Adipose tissue (tissue), 3 donors: ENCODE results near the gene NUDT22. TPM values are rescaled to one million over a fixed set of nuclear protein-coding genes. Genes with fewer than 3 reads are reported as not detected.

Experiments used
- H3K27ac ChIP-seq: one replicate; pipeline ENCODE4 v1.5.1; 2013; ENCODE audit warnings: low read depth, low read length
- WGBS, 3 donors: extraction: QIAGEN DNeasy Blood & Tissue Kit; methylation state at CpG; one replicate each; pipeline ENCODE4 v1.1.7; 2013; 5-methylcytosine and 5-hydroxymethylcytosine counted together
- polyA plus RNA-seq, 3 donors: library from polyadenylated mRNA; stranded (reverse); fragments of 200-250 nt; gene quantifications; one replicate each; pipeline ENCODE4 v1.2.3, GENCODE V29; 2013
- donor health status: healthy with polysubstance abuse.
- donor health status: Bipolar disorder and iron deficiency.
- donor health status: healthy.

Gene NUDT22
- 10 to 100 TPM; 42.5 to 51.3 (median 49.4) TPM for polyA plus RNA-seq

DNA sequence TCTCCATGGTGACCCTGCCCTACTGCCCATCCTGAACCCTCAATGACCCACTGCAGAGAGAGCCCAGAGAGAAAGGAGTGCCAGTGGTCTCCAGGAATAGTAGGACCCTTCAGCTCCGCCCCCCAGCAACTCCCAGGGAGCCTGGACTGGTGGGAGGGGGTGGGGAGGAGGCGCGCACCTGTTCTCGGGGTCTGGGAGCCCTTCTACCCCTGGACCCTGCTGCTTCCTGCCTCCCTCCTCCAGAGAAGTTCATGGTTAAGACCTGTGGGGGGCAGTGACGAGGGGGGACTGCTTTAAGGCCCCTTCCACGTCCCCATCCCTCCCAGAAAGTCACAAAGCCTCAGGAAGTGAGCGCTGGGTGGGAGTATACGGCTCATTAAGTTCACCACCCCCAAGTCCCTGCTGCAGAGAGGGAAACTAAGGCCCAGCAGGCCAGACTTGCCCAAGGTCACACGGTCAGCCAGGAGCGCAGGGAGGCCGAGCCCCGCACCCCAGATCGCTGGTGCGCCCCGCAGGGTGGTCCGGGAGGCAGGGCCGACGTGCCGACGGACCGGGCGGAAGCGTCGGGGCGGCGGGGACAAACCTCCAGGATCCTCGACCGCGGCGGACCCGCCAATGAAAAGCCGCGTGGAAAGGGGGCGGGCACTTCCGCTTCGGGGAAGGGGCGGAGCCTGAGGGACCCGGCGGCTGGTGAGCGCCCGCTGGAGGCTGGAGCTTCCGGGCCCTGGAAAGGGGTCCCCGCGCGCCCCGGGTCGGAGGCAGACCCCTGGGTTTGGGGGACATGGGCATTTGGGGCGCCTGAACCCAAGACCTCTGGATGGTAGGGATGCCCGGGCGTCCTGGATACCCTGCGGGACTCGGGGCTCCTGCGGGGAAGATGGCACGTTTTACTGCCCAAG is at the start of gene NUDT22, which contains the start of gene TRPT1:
TSS of gene NUDT22 (plus strand) at position 667 of the 899 bp plus-strand sequence. CDS start 379 bp downstream, outside the sequence.
TSS of gene TRPT1 (minus strand) at position 579 of the 899 bp plus-strand sequence. CDS start at position 253, 326 bp downstream.
- peak within 1 kb of the TSS; percentile 48 for H3K27ac ChIP-seq
- WGBS, 3 donors = 1% methylated on average over 52 to 54 of the region's 54 CpGs

DNA sequence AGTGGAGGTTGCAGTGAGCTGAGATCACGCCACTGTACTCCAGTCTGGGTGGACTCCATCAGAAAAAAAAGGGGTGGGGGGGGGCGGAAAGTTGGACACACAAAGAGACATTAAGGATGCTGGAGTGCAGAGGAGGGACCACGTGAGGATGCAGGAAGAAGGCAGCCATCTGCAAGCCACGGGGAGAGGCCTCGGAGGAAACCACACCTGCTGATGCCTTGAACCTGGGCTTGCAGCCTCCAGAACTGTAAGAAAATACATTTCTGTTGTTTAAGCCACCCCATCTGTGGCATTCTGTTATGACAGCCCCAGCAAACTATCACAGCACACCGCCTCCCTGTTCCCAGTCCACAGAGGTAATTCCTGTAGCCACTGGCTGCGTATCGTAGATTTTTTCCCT is 49.3 kb upstream of the NUDT22 start:
- no peak overlapping the region for H3K27ac ChIP-seq
- whole genome bisulfite sequencing, 3 donors = 74 to 87% (median 76%) methylated on average over 8 of the region's 8 CpGs

- 87 to 93% (median 87%) methylated on average over 1 of the region's 1 CpG for WGBS, 3 donors
- no peak overlapping the region for H3K27ac ChIP-seq
Observed at GRCh38 chr11:64178203-64178602, 47.9 kb upstream of the NUDT22 start.

DNA sequence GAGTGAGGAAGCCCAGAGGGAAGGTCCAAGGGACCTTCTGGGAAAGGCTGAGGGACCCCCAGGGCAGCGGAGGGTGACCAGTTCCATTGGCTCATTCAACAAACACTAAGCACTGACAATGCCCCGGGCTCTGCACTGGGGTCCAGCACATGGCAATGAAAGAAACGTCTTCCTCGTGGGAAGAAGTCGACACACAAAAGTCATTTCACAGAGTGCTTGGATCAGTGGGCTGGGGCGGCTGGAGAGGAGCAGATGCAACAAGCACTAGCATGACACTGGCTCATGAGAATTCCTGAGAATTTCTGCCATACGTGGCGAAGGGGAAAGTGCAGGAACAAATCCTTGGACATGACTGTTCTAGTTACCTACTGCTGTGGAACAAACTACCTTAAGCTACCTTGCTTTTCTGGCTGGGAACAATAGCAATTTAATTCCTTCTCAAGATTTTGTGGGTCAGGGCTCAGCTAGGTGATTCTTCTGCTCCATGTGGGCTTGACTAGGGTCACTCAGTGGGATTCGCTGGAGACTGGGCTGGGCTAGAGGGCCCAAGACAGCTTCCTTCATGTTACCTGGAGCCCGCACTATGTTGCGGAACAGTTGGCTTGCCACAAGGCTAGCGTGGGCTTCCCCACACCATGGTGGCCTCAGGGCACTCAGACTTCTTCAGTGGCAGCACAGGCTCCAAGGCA is 47.0 kb upstream of the NUDT22 start:
- H3K27ac ChIP-seq = no peak overlapping the region
- WGBS, 3 donors = 93 to 96% (median 94%) methylated on average over 12 of the region's 12 CpGs

DNA sequence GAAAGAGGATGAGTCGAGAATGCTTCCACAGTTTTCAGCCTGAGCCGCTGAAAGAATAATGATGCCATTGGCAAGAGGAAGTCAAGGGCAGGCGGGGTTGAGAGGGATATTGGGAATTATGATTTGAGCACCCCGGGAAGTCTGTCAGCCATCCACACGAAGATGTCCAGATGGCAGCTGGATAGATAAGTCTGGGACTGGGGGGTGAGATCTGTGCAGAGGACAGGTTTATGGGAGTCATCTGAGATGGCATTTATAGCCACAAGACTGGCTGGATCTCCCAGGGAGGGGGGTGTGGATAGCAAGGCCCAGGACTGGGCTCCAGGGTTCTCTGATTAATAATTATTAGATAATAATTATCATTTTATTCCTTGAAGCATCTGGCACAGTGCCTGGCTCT is 45.2 kb upstream of the NUDT22 start:
- WGBS, 3 donors = 54 to 69% (median 63%) methylated on average over 5 of the region's 5 CpGs
- no peak overlapping the region for H3K27ac ChIP-seq

GRCh38 chr11:64181506-64182411 is 44.3 kb upstream of the NUDT22 start:
- H3K27ac ChIP-seq = no peak overlapping the region
- WGBS, 3 donors = 22 to 43% (median 40%) methylated on average over 15 to 17 of the region's 17 CpGs

GRCh38 chr11:64183890-64184289 is 42.2 kb upstream of the NUDT22 start:
- no peak overlapping the region for H3K27ac ChIP-seq
- WGBS, 3 donors = 64 to 86% (median 85%) methylated on average over 7 of the region's 7 CpGs

DNA sequence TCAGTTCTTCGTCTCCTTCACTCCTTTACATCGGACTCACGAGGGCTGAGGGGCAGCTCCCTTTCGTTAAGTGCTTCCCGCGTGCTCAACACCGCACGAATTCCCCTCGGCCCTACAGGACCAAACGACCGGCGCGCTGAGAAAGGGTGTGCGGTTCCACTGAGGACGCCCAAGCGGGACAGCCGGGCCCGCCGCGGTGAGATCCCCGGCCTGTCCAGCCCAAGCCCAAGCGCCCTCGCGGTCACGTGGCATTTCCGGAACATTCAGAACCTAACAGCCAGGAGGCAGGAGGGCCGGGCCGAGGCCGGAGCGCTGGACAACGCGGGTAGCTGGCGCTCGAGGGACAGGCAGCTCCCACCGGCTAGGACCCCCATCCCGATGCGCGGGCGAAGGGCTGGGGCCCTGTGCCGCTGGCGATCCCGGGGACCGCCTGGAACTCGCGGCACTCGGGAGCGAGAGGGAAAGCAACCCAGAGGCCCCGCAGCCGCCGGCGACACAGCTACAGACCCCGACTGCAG is 40.8 kb upstream of the NUDT22 start:
- 0 to 1% (median 0%) methylated on average over 52 of the region's 52 CpGs for WGBS, 3 donors

DNA sequence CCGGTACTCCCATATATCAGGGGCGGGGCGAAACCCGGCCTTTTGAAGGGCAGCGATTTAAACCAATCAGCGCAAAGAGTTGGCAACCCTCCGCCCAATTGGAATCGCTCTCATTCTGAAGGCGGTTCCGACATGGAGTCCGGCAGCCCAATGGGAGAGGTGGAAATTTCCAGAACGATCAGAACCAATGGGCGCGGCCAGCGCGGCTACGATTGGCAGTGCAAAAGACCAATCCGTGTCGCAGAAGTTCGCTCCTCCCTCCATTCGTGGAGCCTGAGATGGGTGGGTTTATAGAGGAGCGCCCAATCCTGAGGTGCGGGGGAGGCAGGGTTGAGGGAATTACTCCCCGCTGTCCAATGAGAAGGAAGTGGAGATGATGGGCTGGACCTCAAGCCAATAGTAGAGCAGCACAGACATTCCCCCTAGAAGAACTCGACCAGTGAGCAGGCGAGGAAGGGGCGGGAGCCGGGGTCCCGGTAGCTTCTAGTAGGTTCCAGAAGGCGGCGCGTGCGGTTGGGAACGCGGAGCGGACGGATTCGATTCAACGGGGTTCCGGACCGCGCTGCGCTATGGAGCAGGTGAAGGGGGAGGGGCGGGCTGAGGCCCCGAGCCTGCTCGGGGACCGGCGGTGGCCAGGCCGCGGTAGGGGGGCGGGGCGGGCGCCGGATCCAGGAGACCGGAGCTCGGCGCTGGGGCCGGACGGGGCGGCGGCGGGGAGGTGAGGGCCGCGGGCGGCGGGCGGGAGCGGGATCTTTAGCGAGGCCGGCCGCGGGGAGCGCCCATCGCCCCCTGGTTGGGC is 40.2 kb upstream of the NUDT22 start, which contains the start of gene STIP1:
TSS of gene STIP1 (plus strand) at position 479 of the 799 bp plus-strand sequence. CDS start at position 570, 91 bp downstream.
- 1% methylated on average over 57 to 74 of the region's 74 CpGs for WGBS, 3 donors
- peak within 1 kb of the TSS; percentile 17 for H3K27ac ChIP-seq

More for the DNA sequence above, 40.8 kb upstream of the NUDT22 start:
- H3K27ac ChIP-seq = peak overlapping the region; percentile 17

DNA sequence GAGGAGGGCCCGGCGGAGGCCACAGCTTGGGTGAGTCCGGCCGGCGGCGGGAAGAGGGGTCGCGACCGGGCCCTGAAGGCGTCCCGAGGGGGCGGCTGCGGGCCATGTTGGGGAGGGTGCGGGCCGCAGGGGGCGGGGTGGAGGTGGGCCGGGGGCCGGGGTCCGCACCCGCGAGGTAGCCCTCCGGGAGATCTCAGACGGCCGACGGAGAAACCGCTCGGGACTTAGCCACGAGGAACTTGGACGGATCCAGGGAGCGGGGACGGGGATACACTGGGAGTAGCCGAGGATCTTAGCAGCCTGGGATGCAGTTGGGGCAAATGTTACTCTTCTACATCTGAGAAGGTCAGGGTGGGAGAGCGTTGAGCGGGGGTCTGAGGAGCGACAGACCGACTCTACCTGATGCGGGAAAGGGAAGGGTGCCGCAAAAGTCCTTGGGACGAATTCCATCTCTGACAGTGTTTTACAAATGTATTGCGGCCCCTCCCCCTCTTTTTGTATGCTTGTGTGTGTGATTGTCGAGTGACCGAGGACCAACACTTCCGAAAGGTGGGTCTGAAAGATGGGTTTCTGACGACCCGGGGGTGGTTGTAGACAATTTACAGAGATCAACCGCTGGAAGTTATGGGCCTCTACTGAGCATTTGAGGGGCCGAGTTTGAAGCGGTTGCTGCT is 39.4 kb upstream of the NUDT22 start:
- 1 to 2% (median 2%) methylated on average over 32 to 48 of the region's 48 CpGs for WGBS, 3 donors
- no peak overlapping the region for H3K27ac ChIP-seq

DNA sequence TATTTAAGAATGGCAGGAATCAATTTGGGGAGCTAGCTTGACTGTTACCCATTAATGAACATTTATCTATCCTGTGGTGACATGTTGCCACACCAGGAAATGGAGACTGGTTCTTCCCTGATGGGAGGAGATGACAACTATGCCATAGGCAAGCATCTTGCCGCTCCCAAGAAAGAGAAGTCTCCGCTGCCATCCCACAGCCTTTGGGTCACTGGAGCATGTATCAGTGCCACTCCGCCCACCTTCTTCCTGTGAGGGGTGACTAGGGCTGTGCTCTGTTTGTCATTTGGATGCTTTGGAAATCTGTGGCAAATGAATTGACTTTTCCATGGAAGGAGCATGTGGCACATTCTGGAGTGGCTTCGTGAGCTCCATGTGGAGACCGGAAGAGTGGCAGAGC is 33.6 kb upstream of the NUDT22 start:
- H3K27ac ChIP-seq = no peak overlapping the region
- 81 to 91% (median 89%) methylated on average over 5 of the region's 5 CpGs for WGBS, 3 donors

DNA sequence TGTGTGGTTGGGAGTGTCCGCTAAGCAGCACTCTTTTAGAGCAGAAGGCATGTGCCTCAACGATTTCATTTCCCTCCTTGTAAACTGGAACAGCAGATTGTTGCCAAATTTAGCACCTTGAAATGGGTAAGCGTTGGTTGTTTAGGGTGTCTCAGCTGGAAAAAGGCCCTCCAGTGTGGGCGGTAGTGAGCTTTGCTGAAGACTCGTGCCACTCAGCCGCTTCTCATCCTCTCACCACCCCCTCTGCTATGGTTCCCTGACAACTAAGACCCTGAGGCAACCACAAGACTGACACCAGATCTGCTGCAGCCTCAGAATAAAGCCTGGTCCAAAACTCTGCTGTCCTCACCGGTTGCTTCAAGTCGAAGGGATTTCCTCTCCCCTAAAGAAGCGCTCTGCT is 29.4 kb upstream of the NUDT22 start:
- 80 to 87% (median 83%) methylated on average over 9 of the region's 9 CpGs for WGBS, 3 donors
- no peak overlapping the region for H3K27ac ChIP-seq

GRCh38 chr11:64198511-64198910 is 27.6 kb upstream of the NUDT22 start:
- WGBS, 3 donors = 93 to 100% (median 95%) methylated on average over 2 of the region's 2 CpGs
- no peak overlapping the region for H3K27ac ChIP-seq

DNA sequence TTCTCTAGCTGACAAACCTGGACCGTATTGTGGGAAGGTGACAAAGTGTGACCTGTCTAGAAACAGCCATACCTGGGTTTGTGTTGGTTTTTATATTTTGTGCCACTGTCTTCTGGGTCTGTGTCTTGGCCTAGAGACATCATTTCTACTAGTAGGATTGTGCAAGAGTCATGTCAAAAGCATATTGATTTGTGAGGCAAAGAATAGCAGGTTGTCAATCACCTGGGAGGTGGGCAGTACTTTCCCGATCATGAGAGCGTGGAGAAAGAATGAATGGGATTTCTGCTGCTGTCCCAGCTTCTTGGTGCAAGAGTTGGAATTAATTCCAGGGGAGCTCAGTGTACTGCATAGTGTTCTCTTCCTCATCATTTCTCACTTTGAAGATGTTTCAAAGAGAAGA is 24.5 kb upstream of the NUDT22 start:
- H3K27ac ChIP-seq = no peak overlapping the region
- 48 to 87% (median 83%) methylated on average over 3 of the region's 3 CpGs for WGBS, 3 donors

DNA sequence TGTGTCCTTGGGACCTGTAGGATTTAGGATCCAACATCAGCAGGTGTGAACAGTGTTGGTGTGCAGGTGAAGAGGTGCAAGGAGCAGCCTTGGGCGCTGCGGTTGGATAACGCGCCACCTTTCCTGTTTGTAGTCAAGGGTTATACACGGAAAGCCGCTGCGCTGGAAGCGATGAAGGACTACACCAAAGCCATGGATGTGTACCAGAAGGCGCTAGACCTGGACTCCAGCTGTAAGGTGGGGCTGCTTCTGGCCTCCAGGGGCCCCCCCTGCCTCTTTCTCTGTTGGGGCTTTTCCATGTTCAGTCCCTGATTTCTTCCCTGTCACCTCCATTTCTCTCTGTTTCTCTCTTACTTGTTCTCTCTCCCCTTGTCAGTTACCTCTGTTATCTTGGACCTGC is 23.1 kb upstream of the NUDT22 start:
- no peak overlapping the region for H3K27ac ChIP-seq
- WGBS, 3 donors = 93 to 97% (median 96%) methylated on average over 9 of the region's 9 CpGs

DNA sequence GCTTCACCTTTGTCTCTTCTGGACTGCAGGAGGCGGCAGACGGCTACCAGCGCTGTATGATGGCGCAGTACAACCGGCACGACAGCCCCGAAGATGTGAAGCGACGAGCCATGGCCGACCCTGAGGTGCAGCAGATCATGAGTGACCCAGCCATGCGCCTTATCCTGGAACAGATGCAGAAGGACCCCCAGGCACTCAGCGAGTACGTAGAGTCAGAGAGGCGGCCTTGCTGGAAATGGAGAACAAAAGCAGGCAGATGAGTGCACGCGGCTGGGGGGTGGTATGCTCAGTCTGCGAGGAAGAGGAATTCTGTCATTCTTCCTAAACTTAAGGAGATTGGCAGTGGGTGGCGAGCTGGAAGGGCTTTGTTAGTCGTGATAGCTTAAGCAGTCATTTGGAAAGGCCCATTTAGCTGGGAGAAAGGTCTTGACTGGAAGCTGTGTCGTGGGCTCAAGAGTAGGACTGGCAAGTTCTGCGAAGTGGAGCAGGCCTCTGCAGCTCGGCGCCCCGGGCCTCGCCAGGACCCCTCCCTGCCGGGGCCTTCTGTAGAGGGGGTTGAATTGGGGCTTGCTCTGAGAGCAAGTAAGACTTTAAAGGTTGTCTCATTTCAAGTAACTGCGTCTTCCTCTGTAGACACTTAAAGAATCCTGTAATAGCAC is 22.5 kb upstream of the NUDT22 start:
- 89 to 92% (median 91%) methylated on average over 27 of the region's 27 CpGs for WGBS, 3 donors

More for the DNA sequence above, 22.5 kb upstream of the NUDT22 start:
- no peak overlapping the region for H3K27ac ChIP-seq
